PC-9 (cell line): Measurements from ENCODE around the gene WDR26. TPM values are rescaled to one million over a fixed set of nuclear protein-coding genes. Genes with fewer than 3 reads are reported as not detected.

Source experiments
- BruUV-seq: library from RNA; stranded (reverse); fragments of 400-500 nt; replicated peaks from 2 replicates; lab custom pipeline; 2021; lab: Mats Ljungman, UMichigan
- CTCF ChIA-PET: fragments of 300-600 bp; sonication (Branson Sonifier 250); formaldehyde crosslinking; loops from one replicate; lab custom pipeline; 2022; ENCODE audit warnings: antibody characterized with exemption; lab: Charles Lee
- POLR2A ChIA-PET: fragments of 300-600 bp; sonication (Branson Sonifier 250); formaldehyde crosslinking; loops from one replicate; lab custom pipeline; 2022; ENCODE audit warnings: antibody characterized with exemption; ENCODE audit not compliant: unreplicated experiment; lab: Charles Lee
- DNase-seq, 2 experiments: peaks; one replicate each; pipeline versions ENCODE4 v3.0.0 to v3.0.0-alpha.2; 2015 to 2022; ENCODE audit warnings: mixed read lengths in 1 of 2
- H2AFZ ChIP-seq: fragments of 200-600 bp; sonication (generic); 2 replicates; pipeline ENCODE4 v1.8.1; 2017; ENCODE audit warnings: antibody characterized with exemption
- H3F3A ChIP-seq: fragments of 200-600 bp; sonication (generic); 2 replicates; pipeline ENCODE4 v1.8.1; 2017; ENCODE audit warnings: antibody characterized with exemption, mild to moderate bottlenecking, low read depth; ENCODE audit not compliant: insufficient read depth
- H3K27ac ChIP-seq: fragments of 200-600 bp; sonication (generic); 2 replicates; pipeline ENCODE4 v1.6.1; 2016; ENCODE audit warnings: mixed run types
- H3K27me3 ChIP-seq: fragments of 200-600 bp; sonication (generic); 2 replicates; pipeline ENCODE4 v1.6.1; 2016; ENCODE audit warnings: low read depth, mixed run types; ENCODE audit not compliant: insufficient read depth
- H3K36me3 ChIP-seq: fragments of 200-600 bp; sonication (generic); 2 replicates; pipeline ENCODE4 v1.6.1; 2016; ENCODE audit warnings: low read depth, mixed run types
- H3K4me1 ChIP-seq: fragments of 200-600 bp; sonication (generic); replicated peaks from 2 replicates; pipeline ENCODE4 v1.6.1; 2016; ENCODE audit warnings: mixed run types; ENCODE audit not compliant: insufficient read depth
- H3K4me2 ChIP-seq: fragments of 200-600 bp; sonication (generic); 2 replicates; pipeline ENCODE4 v1.6.1; 2017; ENCODE audit warnings: mixed run types
- H3K4me3 ChIP-seq: fragments of 200-600 bp; sonication (generic); 2 replicates; pipeline ENCODE4 v1.6.1; 2016; ENCODE audit warnings: mixed run types
- H3K79me2 ChIP-seq: fragments of 200-600 bp; sonication (generic); 2 replicates; pipeline ENCODE4 v1.6.1; 2017; ENCODE audit warnings: low read depth, mixed run types
- H3K9me2 ChIP-seq: fragments of 200-600 bp; sonication (generic); 2 replicates; pipeline ENCODE4 v1.8.1; 2017; ENCODE audit warnings: mild to moderate bottlenecking; ENCODE audit not compliant: insufficient read depth
- H3K9me3 ChIP-seq: fragments of 200-600 bp; sonication (generic); 2 replicates; pipeline ENCODE4 v1.8.1; 2016; ENCODE audit warnings: low read depth; ENCODE audit not compliant: insufficient read depth
- H4K20me1 ChIP-seq: fragments of 200-600 bp; sonication (generic); 2 replicates; pipeline ENCODE4 v1.8.1; 2017; ENCODE audit not compliant: insufficient read depth
- EZH2 ChIP-seq: fragments of 200-600 bp; sonication (generic); IDR thresholded peaks from 2 replicates; pipeline ENCODE4 v1.8.0; 2017; ENCODE audit warnings: antibody characterized with exemption, low read depth
- intact Hi-C: fragments of 100-400 bp; cut with micrococcal nuclease; formaldehyde crosslinking; loops from one replicate; pipeline ENCODE4 v1.10.0; 2022; ENCODE audit not compliant: unreplicated experiment
- total RNA-seq: library from RNA; stranded (reverse); gene quantifications from 2 replicates; pipeline ENCODE4 v1.2.3, GENCODE V29; 2021
- TF ChIP-seq, protein P1 (sequence below): fragments of 200-600 bp; sonication (generic); conservative IDR thresholded peaks from 2 replicates; pipeline ENCODE4 v1.6.1; 2017; ENCODE audit warnings: mixed run types, antibody characterized with exemption, mild to moderate bottlenecking, moderate library complexity

Gene WDR26
- total RNA-seq, 1 experiment from 2014 or later: 88.9 TPM

DNA sequence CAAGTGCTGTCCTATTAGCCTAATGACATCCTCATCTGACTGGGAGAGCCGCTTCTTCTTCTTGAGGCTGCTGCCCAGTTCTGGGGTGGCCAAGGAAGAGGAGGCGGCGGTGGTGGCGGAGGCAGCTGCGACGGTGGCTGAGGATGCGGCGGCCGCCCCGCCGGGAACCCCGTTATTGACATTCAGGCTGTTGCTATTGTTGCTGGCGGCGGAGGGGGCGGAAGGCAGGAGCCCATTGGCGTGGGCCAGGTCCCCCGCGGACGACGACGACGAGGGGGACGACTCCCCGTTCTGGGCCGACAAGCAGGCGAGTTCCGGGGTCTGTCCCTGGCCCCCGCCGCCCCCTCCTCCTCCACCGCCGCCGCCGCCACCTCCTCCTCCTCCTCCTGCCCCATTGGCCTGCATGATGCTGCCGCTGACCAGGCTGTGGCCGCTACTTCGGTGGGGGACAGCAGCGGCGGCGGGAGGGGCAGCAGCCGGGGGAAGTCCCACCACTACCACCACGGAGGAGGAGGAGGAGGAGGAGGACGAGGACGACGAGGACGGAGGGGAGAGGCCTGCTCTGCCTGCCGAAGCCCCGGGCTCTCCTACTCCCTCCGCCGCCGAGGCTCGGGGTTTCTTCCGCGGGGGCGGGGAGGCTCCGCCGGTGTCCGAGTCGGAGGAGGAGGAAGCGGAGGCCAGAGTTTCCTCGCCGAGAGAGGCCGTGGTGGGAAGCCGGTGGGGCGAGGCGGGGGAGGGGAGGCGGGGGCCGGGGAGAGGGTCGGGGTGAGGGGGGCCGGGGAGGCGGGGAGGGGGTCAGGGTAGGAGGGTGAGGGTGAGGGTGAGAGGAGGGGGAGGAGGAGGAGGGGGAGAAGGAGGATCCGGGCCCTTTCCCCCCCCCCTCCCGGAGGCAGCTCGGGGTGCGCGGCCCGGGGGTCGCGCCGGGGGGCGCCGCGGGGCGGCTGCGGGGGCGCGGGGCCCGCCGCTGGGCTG, 610 bp downstream of the WDR26 start:
- CTCF ChIA-PET: interaction anchor here (0.6 to 1.4 kb wide), 2 partner anchors 23 to 379 kb away, joined by 4 to 5 read pairs; no protein-coding TSS in a partner anchor

GRCh38 chr1:224433041-224433691, 1.4 kb downstream of the WDR26 start:
- Histone ChIP-seq H3F3A (peaks cover 29% of the 10 kb centered on the region), H3K27me3 (no peaks in the 10 kb centered on the region), H4K20me1 (peaks cover 29% of the 10 kb centered on the region), H2AFZ (no peak overlapping the region), H3K27ac (no peak overlapping the region), H3K4me1 (peaks cover 50% of the 10 kb centered on the region), H3K9me2 (no peaks in the 10 kb centered on the region), H3K79me2 (peaks cover 87% of the 10 kb centered on the region), H3K9me3 (no peaks in the 10 kb centered on the region), H3K4me2 (peak overlapping the region; percentile 86), H3K36me3 (peaks cover 39% of the 10 kb centered on the region), H3K4me3 (peak overlapping the region; percentile 87)
- BruUV-seq: no TSS peak
- CTCF ChIA-PET: interaction anchor here (1.8 kb wide), 1 partner anchor 24 kb away, joined by 5 read pairs; no protein-coding TSS in a partner anchor
- no peak for DNase-seq
- TF ChIP-seq EZH2: no peak
- TF ChIP-seq, protein P1, sequence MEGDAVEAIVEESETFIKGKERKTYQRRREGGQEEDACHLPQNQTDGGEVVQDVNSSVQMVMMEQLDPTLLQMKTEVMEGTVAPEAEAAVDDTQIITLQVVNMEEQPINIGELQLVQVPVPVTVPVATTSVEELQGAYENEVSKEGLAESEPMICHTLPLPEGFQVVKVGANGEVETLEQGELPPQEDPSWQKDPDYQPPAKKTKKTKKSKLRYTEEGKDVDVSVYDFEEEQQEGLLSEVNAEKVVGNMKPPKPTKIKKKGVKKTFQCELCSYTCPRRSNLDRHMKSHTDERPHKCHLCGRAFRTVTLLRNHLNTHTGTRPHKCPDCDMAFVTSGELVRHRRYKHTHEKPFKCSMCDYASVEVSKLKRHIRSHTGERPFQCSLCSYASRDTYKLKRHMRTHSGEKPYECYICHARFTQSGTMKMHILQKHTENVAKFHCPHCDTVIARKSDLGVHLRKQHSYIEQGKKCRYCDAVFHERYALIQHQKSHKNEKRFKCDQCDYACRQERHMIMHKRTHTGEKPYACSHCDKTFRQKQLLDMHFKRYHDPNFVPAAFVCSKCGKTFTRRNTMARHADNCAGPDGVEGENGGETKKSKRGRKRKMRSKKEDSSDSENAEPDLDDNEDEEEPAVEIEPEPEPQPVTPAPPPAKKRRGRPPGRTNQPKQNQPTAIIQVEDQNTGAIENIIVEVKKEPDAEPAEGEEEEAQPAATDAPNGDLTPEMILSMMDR: no peak
- intact Hi-C loops: loop anchor here (10.0 kb wide), 1 partner anchor 422 kb away; no protein-coding TSS in a partner anchor
- POLR2A ChIA-PET: interaction anchor here (0.6 to 0.7 kb wide), 2 partner anchors 28 to 494 kb away, joined by 3 to 6 read pairs; no protein-coding TSS in a partner anchor

More for the DNA sequence above, 610 bp downstream of the WDR26 start:
- H3K9me2 ChIP-seq: no peaks in the 10 kb centered on the region
- DNase-seq: peak in 1 of 2 experiments; percentile 28
- peaks cover 36% of the 10 kb centered on the region for H3K36me3 ChIP-seq
- peaks cover 87% of the 10 kb centered on the region for H3K79me2 ChIP-seq
- H4K20me1 ChIP-seq: peaks cover 29% of the 10 kb centered on the region
- peaks cover 29% of the 10 kb centered on the region for H3F3A ChIP-seq
- no peak for TF ChIP-seq EZH2
- TF ChIP-seq, protein P1: no peak
- peaks cover 50% of the 10 kb centered on the region for H3K4me1 ChIP-seq
- H3K27me3 ChIP-seq: no peaks in the 10 kb centered on the region
- BruUV-seq: no TSS peak
- POLR2A ChIA-PET: interaction anchor here (0.6 to 0.7 kb wide), 3 partner anchors 21 to 493 kb away, joined by 3 to 8 read pairs (median 6); no protein-coding TSS in a partner anchor
- peak overlapping the region; percentile 87 for H3K4me3 ChIP-seq
- intact Hi-C loops: loop anchor here (10.0 kb wide), 1 partner anchor 421 kb away; no protein-coding TSS in a partner anchor
- H3K27ac ChIP-seq: no peak overlapping the region
- peak overlapping the region; percentile 86 for H3K4me2 ChIP-seq
- H2AFZ ChIP-seq: no peak overlapping the region
- H3K9me3 ChIP-seq: no peaks in the 10 kb centered on the region

- BruUV-seq: TSS peak; percentile 48
- CTCF ChIA-PET: interaction anchor here (1.8 kb wide), 1 partner anchor 24 kb away, joined by 5 read pairs; no protein-coding TSS in a partner anchor
- H3K79me2 ChIP-seq: peaks cover 90% of the 10 kb centered on the region
- DNase-seq: no peak
- intact Hi-C loops: loop anchor here (10.0 kb wide), 1 partner anchor 422 kb away; no protein-coding TSS in a partner anchor
- peak overlapping the region; percentile 87 for H3K4me3 ChIP-seq
- peaks cover 33% of the 10 kb centered on the region for H3F3A ChIP-seq
- H3K27ac ChIP-seq: no peak overlapping the region
- peaks cover 29% of the 10 kb centered on the region for H4K20me1 ChIP-seq
- no peak overlapping the region for H2AFZ ChIP-seq
- no peaks in the 10 kb centered on the region for H3K27me3 ChIP-seq
- H3K9me2 ChIP-seq: no peaks in the 10 kb centered on the region
- H3K4me1 ChIP-seq: peaks cover 50% of the 10 kb centered on the region
- TF ChIP-seq, protein P1: no peak
- TF ChIP-seq EZH2: no peak
- H3K36me3 ChIP-seq: peaks cover 43% of the 10 kb centered on the region
- POLR2A ChIA-PET: no interaction called here
- H3K4me2 ChIP-seq: peak overlapping the region; percentile 86
- H3K9me3 ChIP-seq: no peaks in the 10 kb centered on the region
Observed at GRCh38 chr1:224432672-224433040, 1.9 kb downstream of the WDR26 start.
